Transverse colon (tissue), 4 donors: ENCODE results near the gene LRRTM3. TPM values are rescaled to one million over a fixed set of nuclear protein-coding genes. Genes with fewer than 3 reads are reported as not detected.

ENCODE experiments used
- DNase-seq: peaks from one replicate; pipeline ENCODE4 v3.0.0-alpha.2; 2019
- H3K27ac ChIP-seq, 4 donors: fragments of 200-600 bp; sonication (generic); 2 replicates each; pipeline ENCODE4 v1.5.1; 2016 to 2018; ENCODE audit warnings: inconsistent platforms in 4 of 4
- H3K27me3 ChIP-seq: fragments of 200-600 bp; sonication (generic); 2 replicates; pipeline ENCODE4 v1.5.1; 2017; ENCODE audit warnings: inconsistent platforms
- H3K36me3 ChIP-seq, 4 donors: fragments of 200-600 bp; sonication (generic); 2 replicates each; pipeline ENCODE4 v1.5.1; 2017 to 2019; ENCODE audit warnings: inconsistent platforms in 4 of 4
- H3K4me1 ChIP-seq, 4 donors: fragments of 200-600 bp; sonication (generic); 2 replicates each; pipeline ENCODE4 v1.5.1; 2017 to 2020; ENCODE audit warnings: inconsistent platforms in 4 of 4
- H3K4me3 ChIP-seq, 4 donors: fragments of 200-600 bp; sonication (generic); 1 replicate in 1 of 4; 2 replicates in 3 of 4; pipeline versions ENCODE4 v1.5.1 to v1.6.1; 2017 to 2019; ENCODE audit warnings: inconsistent platforms in 4 of 4
- H3K9me3 ChIP-seq, 2 donors: fragments of 200-600 bp; sonication (generic); 2 replicates each; pipeline ENCODE4 v1.5.1; 2017 to 2019; ENCODE audit warnings: inconsistent platforms in 2 of 2
- EP300 ChIP-seq: sonication (generic); formaldehyde crosslinking; IDR thresholded peaks from one replicate; pipeline ENCODE4 v1.6.1; 2017; ENCODE audit warnings: antibody characterized with exemption, low read depth
- POLR2A ChIP-seq: fragments of 450-650 bp; IDR thresholded peaks from one replicate; pipeline ENCODE4 v1.6.1; 2016; ENCODE audit warnings: antibody characterized with exemption, mild to moderate bottlenecking, moderate library complexity
- POLR2AphosphoS5 ChIP-seq, 3 donors: sonication (generic); formaldehyde crosslinking; IDR thresholded peaks; one replicate each; pipeline ENCODE4 v1.6.1; 2016; ENCODE audit warnings: antibody characterized with exemption in 3 of 3
- WGBS, 2 donors: methylation state at CpG; one replicate each; pipeline ENCODE4 v1.1.5; 2018; ENCODE audit warnings: low coverage in 1 of 2; 5-methylcytosine and 5-hydroxymethylcytosine counted together
- in situ Hi-C, 4 donors: fragments of 200-750 bp; cut with MboI; loops; one replicate each; pipeline versions ENCODE4 v1.15.0 to v1.15.1; 2017; ENCODE audit warnings: low sequenced_read_pairs in 3 of 4, low pct_ligation_motif_present in 1 of 4, low pct_unique_long_range_greater_than_20kb in 1 of 4
- intact Hi-C: fragments of 100-400 bp; cut with DNase I; formaldehyde crosslinking; loops from one replicate; pipeline ENCODE4 v1.15.1; 2023; ENCODE audit warnings: low total_unique reads
- total RNA-seq, 4 donors: library from RNA; depleted of rRNA; stranded (reverse); fragments of >200 nt; gene quantifications; one replicate each; pipeline ENCODE4 v1.1.0, GENCODE V29; 2016
- TF ChIP-seq, protein P1 (sequence below), 5 experiments: fragments of 200-600 bp in 3 of 5; fragments of 450-650 bp in 2 of 5; sonication (generic) in 3 of 5; IDR thresholded peaks; 1 replicate in 2 of 5; 2 replicates in 3 of 5; pipeline ENCODE4 v1.5.1; 2016 to 2017; ENCODE audit warnings: antibody characterized with exemption in 5 of 5, inconsistent platforms in 3 of 5, mild to moderate bottlenecking in 2 of 5, moderate library complexity in 1 of 5

The LRRTM3 gene
- not detected for total RNA-seq

DNA sequence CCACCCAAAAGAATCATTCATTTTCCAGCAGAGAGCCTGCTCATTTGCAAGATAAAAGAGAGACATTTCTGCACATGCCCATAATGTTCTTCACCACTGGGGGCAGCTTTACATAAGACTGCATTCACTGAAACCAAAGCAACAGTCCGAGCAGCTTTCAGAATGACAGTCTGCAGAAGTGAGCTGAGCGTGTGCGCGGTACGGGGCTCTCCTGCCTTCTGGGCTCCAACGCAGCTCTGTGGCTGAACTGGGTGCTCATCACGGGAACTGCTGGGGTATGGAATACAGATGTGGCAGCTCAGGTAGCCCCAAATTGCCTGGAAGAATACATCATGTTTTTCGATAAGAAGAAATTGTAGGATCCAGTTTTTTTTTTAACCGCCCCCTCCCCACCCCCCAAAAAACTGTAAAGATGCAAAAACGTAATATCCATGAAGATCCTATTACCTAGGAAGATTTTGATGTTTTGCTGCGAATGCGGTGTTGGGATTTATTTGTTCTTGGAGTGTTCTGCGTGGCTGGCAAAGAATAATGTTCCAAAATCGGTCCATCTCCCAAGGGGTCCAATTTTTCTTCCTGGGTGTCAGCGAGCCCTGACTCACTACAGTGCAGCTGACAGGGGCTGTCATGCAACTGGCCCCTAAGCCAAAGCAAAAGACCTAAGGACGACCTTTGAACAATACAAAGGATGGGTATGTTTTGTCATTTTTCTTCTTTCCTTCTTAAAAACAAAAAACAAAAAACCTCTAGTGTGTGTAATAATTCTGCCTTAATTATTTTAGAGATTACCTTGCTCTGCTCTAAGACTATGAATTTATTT lies at the start of gene LRRTM3:
LRRTM3 (plus strand) TSS at position 141 of the 820 bp plus-strand sequence.
- Histone ChIP-seq H3K4me1 (peaks cover 0 to 13% (median 2%) of the 10 kb centered on the region in 4 donors), H3K4me3 (peak within 1 kb of the TSS in 1 of 4 donors; percentile 5), H3K9me3 (no peaks in the 10 kb centered on the region), H3K27ac (no peak within 1 kb of the TSS), H3K27me3 (peaks cover 48% of the 10 kb centered on the region), H3K36me3 (no peaks in the 10 kb centered on the region)
- DNase-seq = peak; percentile 34
- 19 to 21% methylated on average over 7 to 16 of the region's 16 CpGs for WGBS, 2 donors
- intact Hi-C loops = no loop called here
- in situ Hi-C loops = no loop called here
- TF ChIP-seq, protein P1, sequence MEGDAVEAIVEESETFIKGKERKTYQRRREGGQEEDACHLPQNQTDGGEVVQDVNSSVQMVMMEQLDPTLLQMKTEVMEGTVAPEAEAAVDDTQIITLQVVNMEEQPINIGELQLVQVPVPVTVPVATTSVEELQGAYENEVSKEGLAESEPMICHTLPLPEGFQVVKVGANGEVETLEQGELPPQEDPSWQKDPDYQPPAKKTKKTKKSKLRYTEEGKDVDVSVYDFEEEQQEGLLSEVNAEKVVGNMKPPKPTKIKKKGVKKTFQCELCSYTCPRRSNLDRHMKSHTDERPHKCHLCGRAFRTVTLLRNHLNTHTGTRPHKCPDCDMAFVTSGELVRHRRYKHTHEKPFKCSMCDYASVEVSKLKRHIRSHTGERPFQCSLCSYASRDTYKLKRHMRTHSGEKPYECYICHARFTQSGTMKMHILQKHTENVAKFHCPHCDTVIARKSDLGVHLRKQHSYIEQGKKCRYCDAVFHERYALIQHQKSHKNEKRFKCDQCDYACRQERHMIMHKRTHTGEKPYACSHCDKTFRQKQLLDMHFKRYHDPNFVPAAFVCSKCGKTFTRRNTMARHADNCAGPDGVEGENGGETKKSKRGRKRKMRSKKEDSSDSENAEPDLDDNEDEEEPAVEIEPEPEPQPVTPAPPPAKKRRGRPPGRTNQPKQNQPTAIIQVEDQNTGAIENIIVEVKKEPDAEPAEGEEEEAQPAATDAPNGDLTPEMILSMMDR (IDR thresholded peaks at IDR 0.05) = peak; percentile 54 to 71 (median 60)
- TF ChIP-seq POLR2AphosphoS5 (IDR thresholded peaks at IDR 0.05) = no peak

DNA sequence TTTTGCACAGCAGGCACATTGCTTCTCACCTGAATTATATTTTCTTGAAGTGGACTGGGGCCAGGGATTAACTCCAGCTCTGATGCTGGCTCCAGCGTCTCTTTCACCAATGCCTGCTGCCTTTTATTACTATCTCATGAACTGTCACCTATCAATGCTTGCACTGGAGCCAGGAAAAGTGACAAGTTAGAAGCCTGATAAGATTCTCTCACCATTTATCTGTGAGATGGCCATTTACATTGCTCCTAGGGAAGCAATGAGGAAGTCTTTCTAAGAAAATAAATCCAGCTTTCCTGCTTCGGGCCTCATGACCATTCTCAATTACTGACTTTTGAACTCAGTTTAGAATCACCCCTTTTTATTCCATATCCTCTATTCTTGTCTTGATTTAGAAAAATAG lies 48.5 kb upstream of the LRRTM3 start:
- Histone ChIP-seq H3K4me1 (peaks cover 0 to 13% (median 2%) of the 10 kb centered on the region in 4 donors), H3K36me3 (no peaks in the 10 kb centered on the region), H3K27ac (peak overlapping the region in 1 of 4 donors; percentile 38), H3K27me3 (no peaks in the 10 kb centered on the region), H3K4me3 (no peak overlapping the region), H3K9me3 (no peaks in the 10 kb centered on the region)
- in situ Hi-C loops (no loop called here), intact Hi-C loops (no loop called here)
- no peak for DNase-seq
- 27 to 52% methylated on average over 2 of the region's 2 CpGs for WGBS, 2 donors
- TF ChIP-seq POLR2A (no peak), POLR2AphosphoS5 (IDR thresholded peaks at IDR 0.05) (no peak), EP300 (no peak)
- TF ChIP-seq, protein P1 (IDR thresholded peaks at IDR 0.05) = no peak

DNA sequence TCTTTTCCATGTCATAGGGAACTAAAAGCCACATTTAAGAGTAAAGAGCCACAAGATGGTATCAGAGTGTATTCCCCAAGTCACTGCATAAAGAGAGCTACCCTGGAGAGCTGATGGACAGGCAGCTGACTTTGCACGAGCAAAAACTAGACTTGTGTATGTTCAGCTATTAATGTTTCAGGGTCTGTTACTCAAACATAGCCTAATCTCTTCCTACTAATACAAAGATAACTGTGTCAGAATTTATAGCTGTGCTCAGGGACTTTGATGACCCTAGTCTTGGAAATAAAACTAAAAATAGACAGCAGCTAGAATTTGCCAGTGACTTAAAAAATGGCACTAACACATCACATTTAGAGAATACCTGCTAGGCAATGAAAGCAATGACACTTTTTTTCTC lies 45.5 kb upstream of the LRRTM3 start:
- DNase-seq = no peak
- no peaks in the 10 kb centered on the region for H3K36me3 ChIP-seq
- intact Hi-C loops = no loop called here
- in situ Hi-C loops = no loop called here
- H3K4me1 ChIP-seq = peaks cover 0 to 13% (median 2%) of the 10 kb centered on the region in 4 donors
- H3K27ac ChIP-seq = no peak overlapping the region
- WGBS, 2 donors = 65 to 86% methylated on average over 1 of the region's 1 CpG
- no peak overlapping the region for H3K4me3 ChIP-seq
- H3K27me3 ChIP-seq = no peaks in the 10 kb centered on the region
- no peaks in the 10 kb centered on the region for H3K9me3 ChIP-seq
- TF ChIP-seq, protein P1 (IDR thresholded peaks at IDR 0.05) = no peak
- TF ChIP-seq POLR2A = no peak
- no peak for TF ChIP-seq EP300
- no peak for TF ChIP-seq POLR2AphosphoS5 (IDR thresholded peaks at IDR 0.05)

DNA sequence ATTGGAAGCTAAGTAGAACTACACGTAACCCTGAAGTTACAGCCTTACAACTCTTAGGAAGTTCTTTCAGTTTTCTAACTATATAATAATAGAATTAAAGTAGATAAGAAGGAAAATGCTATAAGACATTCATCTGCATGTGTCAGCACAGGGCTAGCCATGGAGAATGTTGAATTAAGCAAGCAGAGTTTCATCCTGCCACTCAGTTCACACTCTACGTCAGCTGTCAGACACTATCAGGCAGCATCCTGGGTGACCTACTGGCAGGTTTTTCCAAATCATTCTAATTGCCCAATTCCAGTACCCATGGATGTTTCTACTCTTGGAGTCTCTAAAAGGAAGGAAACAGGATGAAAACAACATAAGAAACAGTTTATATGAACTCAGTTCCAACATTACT lies 45.0 kb upstream of the LRRTM3 start:
- intact Hi-C loops (no loop called here), in situ Hi-C loops (no loop called here)
- Histone ChIP-seq H3K4me3 (no peak overlapping the region), H3K4me1 (peaks cover 0 to 13% (median 2%) of the 10 kb centered on the region in 4 donors), H3K9me3 (no peaks in the 10 kb centered on the region), H3K27me3 (no peaks in the 10 kb centered on the region), H3K36me3 (no peaks in the 10 kb centered on the region), H3K27ac (no peak overlapping the region)
- no peak for DNase-seq
- WGBS, 2 donors = 90 to 93% methylated on average over 1 to 2 of the region's 2 CpGs
- TF ChIP-seq POLR2AphosphoS5 (IDR thresholded peaks at IDR 0.05) = no peak
- no peak for TF ChIP-seq EP300
- TF ChIP-seq, protein P1 (IDR thresholded peaks at IDR 0.05) = no peak
- TF ChIP-seq POLR2A = no peak
